H1 (cell line): ENCODE measurements around the gene TMEM161A. TPM values are rescaled to one million over a fixed set of nuclear protein-coding genes. Genes with fewer than 3 reads are reported as not detected.

Experiments
- CTCF ChIA-PET: fragments of 300-600 bp; sonication (Branson Sonifier 250); formaldehyde crosslinking; loops from one replicate; lab custom pipeline; 2021; ENCODE audit not compliant: partially characterized antibody; lab: Charles Lee
- POLR2A ChIA-PET: fragments of 300-600 bp; sonication (Branson Sonifier 250); formaldehyde crosslinking; loops from one replicate; lab custom pipeline; 2021; ENCODE audit warnings: inconsistent platforms; ENCODE audit not compliant: partially characterized antibody; lab: Charles Lee
- DNase-seq, 2 experiments: peaks; one replicate each; pipeline versions ENCODE4 v3.0.0 to v3.0.0-alpha.2; 2010 to 2022; ENCODE audit warnings: low spot score in 2 of 2, low read depth in 1 of 2, mixed read lengths in 1 of 2
- FAIRE-seq: peaks from 2 replicates; lab custom pipeline; 2011; peaks lifted over from hg19 to GRCh38; lab: Jason Lieb, UNC
- H2AFZ ChIP-seq: 2 replicates; pipeline ENCODE4 v1.8.1; 2012; ENCODE audit warnings: low read length, inconsistent platforms
- H2AK5ac ChIP-seq: 2 replicates; pipeline ENCODE4 v1.6.1; 2013; ENCODE audit warnings: low read depth, low read length
- H2BK120ac ChIP-seq: replicated peaks from 2 replicates; pipeline ENCODE3; 2013; ENCODE audit warnings: low read depth, low read length, inconsistent platforms
- H2BK12ac ChIP-seq: 2 replicates; pipeline ENCODE4 v1.6.1; 2013; ENCODE audit warnings: low read depth, low read length
- H2BK15ac ChIP-seq: 2 replicates; pipeline ENCODE4 v1.6.1; 2013; ENCODE audit warnings: low read length
- H2BK20ac ChIP-seq: 2 replicates; pipeline ENCODE4 v1.6.1; 2013; ENCODE audit warnings: low read length
- H2BK5ac ChIP-seq: 2 replicates; pipeline ENCODE4 v1.6.1; 2013; ENCODE audit warnings: low read depth, low read length
- H3K14ac ChIP-seq: 2 replicates; pipeline ENCODE4 v1.6.1; 2013; ENCODE audit warnings: inconsistent platforms; ENCODE audit not compliant: insufficient read length
- H3K18ac ChIP-seq: 2 replicates; pipeline ENCODE4 v1.6.1; 2013; ENCODE audit warnings: low read length; ENCODE audit errors: extremely low read depth
- H3K23ac ChIP-seq: 2 replicates; pipeline ENCODE4 v1.6.1; 2013; ENCODE audit warnings: inconsistent platforms; ENCODE audit not compliant: insufficient read length
- H3K23me2 ChIP-seq: 2 replicates; pipeline ENCODE4 v1.6.1; 2013; ENCODE audit warnings: low read depth, low read length
- H3K27ac ChIP-seq: 2 replicates; pipeline ENCODE4 v1.6.1; 2011; ENCODE audit warnings: low read depth, low read length, inconsistent platforms
- H3K27me3 ChIP-seq, 4 experiments: replicated peaks in 1 of 4; 1 replicate in 1 of 4; 2 replicates in 3 of 4; pipeline versions ENCODE4 v1.6.1 to v1.8.1; 2011 to 2013; ENCODE audit warnings: low read length in 3 of 4, mild to moderate bottlenecking in 3 of 4, inconsistent platforms in 2 of 4, mixed read lengths in 2 of 4, moderate library complexity in 1 of 4; ENCODE audit not compliant: control insufficient read depth in 3 of 4, insufficient read depth in 3 of 4; ENCODE audit errors: extremely low read depth in 1 of 4
- H3K36me3 ChIP-seq, 4 experiments: 2 replicates each; pipeline versions ENCODE4 v1.6.1 to v1.8.1; 2011 to 2013; ENCODE audit warnings: mild to moderate bottlenecking in 4 of 4, low read length in 3 of 4, moderate library complexity in 2 of 4, control low read depth in 1 of 4, inconsistent platforms in 1 of 4; ENCODE audit not compliant: insufficient read depth in 4 of 4, control insufficient read depth in 2 of 4
- H3K4ac ChIP-seq: replicated peaks from 2 replicates; pipeline ENCODE3; 2013; ENCODE audit warnings: low read length, low read depth, mixed read lengths, inconsistent platforms; ENCODE audit not compliant: insufficient read length
- H3K4me1 ChIP-seq, 4 experiments: replicated peaks in 1 of 4; 1 replicate in 1 of 4; 2 replicates in 3 of 4; pipeline versions ENCODE4 v1.6.1 to v1.8.1; 2011 to 2013; ENCODE audit warnings: low read length in 3 of 4, inconsistent platforms in 2 of 4, mixed read lengths in 1 of 4; ENCODE audit not compliant: insufficient read depth in 4 of 4, control insufficient read depth in 3 of 4
- H3K4me2 ChIP-seq, 2 experiments: 2 replicates each; pipeline versions ENCODE4 v1.6.1 to v1.8.1; 2011 to 2013; ENCODE audit warnings: low read depth in 2 of 2, low read length in 2 of 2, control low read depth in 1 of 2, inconsistent platforms in 1 of 2, mild to moderate bottlenecking in 1 of 2; ENCODE audit not compliant: insufficient read depth in 1 of 2
- H3K4me3 ChIP-seq, 4 experiments: fragments of 200-600, 300-600 bp in 1 of 4; sonication (generic), shearing (Covaris generic), sonication (Bioruptor Twin) in 1 of 4; 2 replicates each; pipeline versions ENCODE4 v1.5.1 to v1.8.1; 2011 to 2016; ENCODE audit warnings: low read length in 4 of 4, low read depth in 3 of 4, control low read depth in 2 of 4, inconsistent platforms in 2 of 4, mild to moderate bottlenecking in 2 of 4, mixed read lengths in 1 of 4, moderate library complexity in 1 of 4; ENCODE audit not compliant: insufficient read depth in 2 of 4; ENCODE audit errors: extremely low read depth in 1 of 4
- H3K56ac ChIP-seq: replicated peaks from 2 replicates; pipeline ENCODE3; 2013; ENCODE audit warnings: low read depth, mild to moderate bottlenecking, mixed read lengths, low read length, inconsistent platforms; ENCODE audit not compliant: insufficient read length
- H3K79me1 ChIP-seq: 2 replicates; pipeline ENCODE4 v1.6.1; 2013; ENCODE audit warnings: low read depth, low read length, control low read depth
- H3K79me2 ChIP-seq, 2 experiments: 2 replicates each; pipeline versions ENCODE4 v1.6.1 to v1.8.1; 2012 to 2013; ENCODE audit warnings: low read length in 2 of 2, mild to moderate bottlenecking in 2 of 2, inconsistent platforms in 1 of 2; ENCODE audit not compliant: insufficient read depth in 2 of 2, control insufficient read depth in 1 of 2
- H3K9ac ChIP-seq, 4 experiments: replicated peaks in 1 of 4; 1 replicate in 1 of 4; 2 replicates in 3 of 4; pipeline versions ENCODE4 v1.6.1 to v1.8.1; 2011 to 2013; ENCODE audit warnings: low read depth in 3 of 4, low read length in 3 of 4, control low read depth in 2 of 4, mild to moderate bottlenecking in 2 of 4, moderate library complexity in 2 of 4, inconsistent platforms in 1 of 4; ENCODE audit errors: extremely low read depth in 1 of 4
- H3K9me3 ChIP-seq, 2 experiments: 2 replicates each; pipeline versions ENCODE4 v1.6.1 to v1.8.1; 2012 to 2013; ENCODE audit warnings: mild to moderate bottlenecking in 2 of 2, moderate library complexity in 2 of 2, control low read depth in 1 of 2, inconsistent platforms in 1 of 2, low read depth in 1 of 2, low read length in 1 of 2, mixed read lengths in 1 of 2; ENCODE audit not compliant: insufficient read depth in 2 of 2
- H4K20me1 ChIP-seq, 2 experiments: replicated peaks in 1 of 2; 2 replicates each; pipeline versions ENCODE3 to v1.8.1; 2011 to 2013; ENCODE audit warnings: inconsistent platforms in 2 of 2, low read length in 2 of 2, mild to moderate bottlenecking in 1 of 2; ENCODE audit not compliant: insufficient read depth in 2 of 2, control insufficient read depth in 1 of 2
- H4K5ac ChIP-seq: 2 replicates; pipeline ENCODE4 v1.6.1; 2013; ENCODE audit warnings: low read length, low read depth, mixed read lengths, inconsistent platforms; ENCODE audit not compliant: insufficient read length
- H4K8ac ChIP-seq: 2 replicates; pipeline ENCODE4 v1.8.0; 2013; ENCODE audit warnings: mild to moderate bottlenecking, moderate library complexity, low read length, inconsistent platforms; ENCODE audit not compliant: insufficient read depth; ENCODE audit errors: extremely low read depth
- H4K91ac ChIP-seq: replicated peaks from 2 replicates; pipeline ENCODE3; 2013; ENCODE audit warnings: low read length, mixed read lengths, inconsistent platforms; ENCODE audit not compliant: insufficient read length
- CREB1 ChIP-seq: IDR thresholded peaks from 2 replicates; pipeline ENCODE4 v1.6.1; 2012; ENCODE audit warnings: inconsistent platforms
- EP300 ChIP-seq, 2 experiments: IDR thresholded peaks; 1 replicate in 1 of 2; 2 replicates in 1 of 2; pipeline ENCODE4 v1.6.1; 2011 to 2012; ENCODE audit warnings: low read depth in 2 of 2, low read length in 2 of 2, mild to moderate bottlenecking in 2 of 2, borderline replicate concordance in 1 of 2, inconsistent platforms in 1 of 2, moderate library complexity in 1 of 2
- EZH2 ChIP-seq: fragments of 200-600 bp; sonication (generic); IDR thresholded peaks from 2 replicates; pipeline ENCODE4 v1.7.1; 2012; ENCODE audit warnings: low read depth, mild to moderate bottlenecking, moderate library complexity, low read length, inconsistent platforms; ENCODE audit not compliant: severe bottlenecking
- HDAC2 ChIP-seq, 2 experiments: fragments of 300-600 bp in 1 of 2; sonication (generic) in 1 of 2; IDR thresholded peaks; 2 replicates each; pipeline ENCODE4 v1.6.1; 2011 to 2012; ENCODE audit warnings: low read depth in 2 of 2, low read length in 2 of 2, mild to moderate bottlenecking in 2 of 2, moderate library complexity in 2 of 2, borderline replicate concordance in 1 of 2, inconsistent platforms in 1 of 2
- HDAC6 ChIP-seq: IDR thresholded peaks from one replicate; pipeline ENCODE4 v1.7.1; 2012; ENCODE audit warnings: low read depth, mild to moderate bottlenecking, inconsistent platforms, low read length, moderate library complexity
- KDM1A ChIP-seq: fragments of 200-600, 300-600 bp; sonication (generic); IDR thresholded peaks from 2 replicates; pipeline ENCODE4 v1.7.1; 2016; ENCODE audit warnings: mild to moderate bottlenecking, low read length, borderline replicate concordance
- KDM4A ChIP-seq: IDR thresholded peaks from one replicate; pipeline ENCODE4 v1.7.1; 2012; ENCODE audit warnings: low read depth, mild to moderate bottlenecking, moderate library complexity, low read length, inconsistent platforms; ENCODE audit not compliant: severe bottlenecking
- MAFK ChIP-seq: IDR thresholded peaks from 2 replicates; pipeline ENCODE4 v1.6.1; 2012; ENCODE audit warnings: low read depth, mild to moderate bottlenecking, improper control_type of control experiment, low read length
- POLR2A ChIP-seq, 2 experiments: IDR thresholded peaks; 1 replicate in 1 of 2; 2 replicates in 1 of 2; pipeline ENCODE4 v1.6.1; 2011; ENCODE audit warnings: low read depth in 2 of 2, low read length in 2 of 2, mild to moderate bottlenecking in 2 of 2; ENCODE audit errors: control extremely low read depth in 1 of 2
- POLR2AphosphoS5 ChIP-seq: IDR thresholded peaks from 2 replicates; pipeline ENCODE4 v1.6.1; 2011; ENCODE audit warnings: low read depth, low read length
- SAP30 ChIP-seq: fragments of 300-600 bp; sonication (generic); IDR thresholded peaks from 2 replicates; pipeline ENCODE4 v1.7.1; 2012; ENCODE audit warnings: low read length, moderate library complexity, mild to moderate bottlenecking, inconsistent platforms; ENCODE audit not compliant: insufficient read depth, insufficient replicate concordance
- TAF1 ChIP-seq: IDR thresholded peaks from 2 replicates; pipeline ENCODE4 v1.6.1; 2011; ENCODE audit warnings: mild to moderate bottlenecking, low read depth, low read length
- WGBS, 2 experiments: shearing (Covaris generic) in 1 of 2; methylation state at CpG; one replicate each; pipeline versions ENCODE4 v1.1.6 to v1.1.7; 2013 to 2015; ENCODE audit warnings: low lambda C conversion rate in 2 of 2, mixed read lengths in 2 of 2, inconsistent platforms in 1 of 2, low coverage in 1 of 2, missing lambda C conversion rate in 1 of 2; ENCODE audit not compliant: insufficient replicate concordance in 2 of 2, insufficient coverage in 1 of 2, insufficient read length in 1 of 2; ENCODE audit errors: extremely low coverage in 1 of 2, missing lambda C conversion rate in 1 of 2; 5-methylcytosine and 5-hydroxymethylcytosine counted together
- polyA plus RNA-seq, 7 experiments: library from polyadenylated mRNA; depleted of rRNA in 3 of 7; stranded (reverse) in 5 of 7; unstranded in 2 of 7; fragments of >200 nt in 5 of 7; fragments of 200-250 nt in 2 of 7; gene quantifications; 1 replicate in 5 of 7; 2 replicates in 1 of 7; 4 replicates in 1 of 7; pipeline versions ENCODE4 v1.2.1 to v1.2.3, GENCODE V29; 2011 to 2013; ENCODE audit warnings: missing spikeins in 2 of 7, mixed read lengths in 2 of 7
- total RNA-seq: library from RNA; stranded (reverse); fragmentation: NEBNext Ultra II Directional; extraction: Animal tissue kit (Norgen Biotek cat#: 25700); gene quantifications from 2 replicates; pipeline ENCODE4 v1.2.1, GENCODE V29; 2021
- TF ChIP-seq, protein P1 (sequence below): IDR thresholded peaks from 2 replicates; pipeline ENCODE4 v1.6.1; 2011; ENCODE audit warnings: low read depth, mild to moderate bottlenecking, low read length; ENCODE audit not compliant: insufficient read depth

The TMEM161A gene
- total and polyA plus RNA-seq, 2 of the 8 experiments (the other 6 are each of a cell fraction or from before 2014, with no cell fraction given): 47.8 to 103 TPM

GRCh38 chr19:19162495-19162894 is 24.2 kb upstream of the TMEM161A start:
- H3K27ac ChIP-seq: no peak overlapping the region
- H4K5ac ChIP-seq: no peak overlapping the region
- WGBS, 2 experiments: 95% methylated on average over 7 of the region's 7 CpGs; no CpG with 5 or more reads in 1 of the 2 experiments
- no peak overlapping the region for H3K18ac ChIP-seq
- H3K23ac ChIP-seq: no peak overlapping the region
- no peak overlapping the region for H2BK20ac ChIP-seq
- H3K4ac ChIP-seq: no peak overlapping the region
- H3K79me2 ChIP-seq: no peaks in the 10 kb centered on the region
- H2AK5ac ChIP-seq: no peak overlapping the region
- no peak overlapping the region for H4K91ac ChIP-seq
- no peaks in the 10 kb centered on the region for H4K20me1 ChIP-seq
- H2BK5ac ChIP-seq: no peak overlapping the region
- no peak overlapping the region for H2BK120ac ChIP-seq
- H3K79me1 ChIP-seq: no peaks in the 10 kb centered on the region
- no peak overlapping the region for H4K8ac ChIP-seq
- H3K4me2 ChIP-seq: no peak overlapping the region
- no peaks in the 10 kb centered on the region; a peak in 1 of 7 replicates for H3K27me3 ChIP-seq
- H3K4me1 ChIP-seq: peaks cover 0 to 8% (median 5%) of the 10 kb centered on the region in 4 experiments; a peak in 3 of 7 replicates
- POLR2A ChIA-PET: interaction anchor here (9.4 kb wide), 1 partner anchor 10 kb away, joined by 133 read pairs; the partner anchor contains the start of gene MEF2B
- peaks cover 4% of the 10 kb centered on the region; the same call in 1 of the 2 replicates for H3K23me2 ChIP-seq
- no peak overlapping the region for H2AFZ ChIP-seq
- H3K14ac ChIP-seq: no peak overlapping the region
- H2BK15ac ChIP-seq: no peak overlapping the region
- H3K9me3 ChIP-seq: no peaks in the 10 kb centered on the region
- H3K9ac ChIP-seq: no peak overlapping the region
- H3K56ac ChIP-seq: no peak overlapping the region
- no peaks in the 10 kb centered on the region for H3K36me3 ChIP-seq
- H3K4me3 ChIP-seq: no peak overlapping the region
- H2BK12ac ChIP-seq: no peak overlapping the region
- FAIRE-seq: no peak
- CTCF ChIA-PET: interaction anchor here (0.8 to 11.9 kb wide), 2 partner anchors 12 to 33 kb away, joined by 3 to 109 read pairs; no protein-coding TSS in a partner anchor
- no peak for DNase-seq
- TF ChIP-seq, protein P1, sequence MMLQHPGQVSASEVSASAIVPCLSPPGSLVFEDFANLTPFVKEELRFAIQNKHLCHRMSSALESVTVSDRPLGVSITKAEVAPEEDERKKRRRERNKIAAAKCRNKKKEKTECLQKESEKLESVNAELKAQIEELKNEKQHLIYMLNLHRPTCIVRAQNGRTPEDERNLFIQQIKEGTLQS: no peak
- TF ChIP-seq HDAC2 (IDR thresholded peaks at IDR 0.05; ENCODE audit: borderline replicate concordance in 1 of 2, low read depth in 2 of 2, low read length in 2 of 2) (no peak), CREB1 (no peak), EZH2 (no peak), HDAC6 (no peak), KDM4A (no peak), TAF1 (no peak), EP300 (IDR thresholded peaks at IDR 0.05; ENCODE audit: borderline replicate concordance in 1 of 2, low read depth in 2 of 2, low read length in 2 of 2) (no peak), SAP30 (no peak), POLR2A (IDR thresholded peaks at IDR 0.05; ENCODE audit: control extremely low read depth in 1 of 2, low read depth in 2 of 2, low read length in 2 of 2) (no peak), KDM1A (no peak), MAFK (no peak), POLR2AphosphoS5 (no peak)
